ENCODE results near the gene NEFH. TPM values are rescaled to one million over a fixed set of nuclear protein-coding genes. Genes with fewer than 3 reads are reported as not detected.

NEFH gene
- total RNA-seq, 1 experiment from 2014 or later = 5.7 TPM

GRCh38 chr22:29481265-29482000, 1.4 kb downstream of the NEFH start:
- DNase-seq = peak; percentile 87
- Histone ChIP-seq H3K23me2 (ENCODE audit: insufficient read length, low read depth, low read length, poor library complexity, severe bottlenecking) (peaks cover 10% of the 10 kb centered on the region), H3K79me2 (ENCODE audit: insufficient read depth, low read length) (no peaks in the 10 kb centered on the region), H3T11ph (ENCODE audit: low read length) (no peak overlapping the region), H3K56ac (ENCODE audit: insufficient read length, low read depth, low read length) (no peak overlapping the region), H3K79me1 (ENCODE audit: insufficient read depth, low read depth, low read length, poor library complexity, severe bottlenecking) (no peaks in the 10 kb centered on the region), H3K4me2 (ENCODE audit: insufficient read depth, insufficient read length, low read length) (peak overlapping the region; percentile 69), H4K8ac (replicated peaks; ENCODE audit: insufficient read length, low read depth, low read length) (no peak overlapping the region), H3K9ac (ENCODE audit: extremely low read depth, insufficient read length, low read length) (peak overlapping the region; percentile 24), H3K4me1 (ENCODE audit: insufficient read depth, low read length) (peaks cover 6% of the 10 kb centered on the region), H4K5ac (ENCODE audit: insufficient read length, low read depth, low read length) (no peak overlapping the region), H4K20me1 (ENCODE audit: control insufficient read depth, insufficient read depth, insufficient read length) (no peaks in the 10 kb centered on the region), H3K18ac (ENCODE audit: insufficient read length, low read depth, low read length) (peak overlapping the region; percentile 53), H4K91ac (ENCODE audit: insufficient read length, low read depth, low read length) (no peak overlapping the region), H2BK20ac (ENCODE audit: low read depth, low read length, poor library complexity, severe bottlenecking) (no peak overlapping the region), H2BK15ac (ENCODE audit: low read depth, low read length) (no peak overlapping the region), H2BK12ac (ENCODE audit: insufficient read length, low read depth, low read length) (no peak overlapping the region), H3K14ac (ENCODE audit: insufficient read depth, low read length) (no peak overlapping the region), H3K23ac (ENCODE audit: insufficient read length, low read depth, low read length) (no peak overlapping the region), H2BK120ac (ENCODE audit: low read depth, low read length, poor library complexity, severe bottlenecking) (no peak overlapping the region), H3K27ac (ENCODE audit: insufficient read length, low read depth, low read length) (no peak overlapping the region), H3K9me3 (ENCODE audit: control insufficient read depth, low read depth, low read length) (no peaks in the 10 kb centered on the region), H3K27me3 (ENCODE audit: insufficient read depth, low read length) (peaks cover 27% of the 10 kb centered on the region), H2AK5ac (ENCODE audit: insufficient read length, low read length) (no peak overlapping the region), H2BK5ac (ENCODE audit: insufficient read length, low read length) (no peak overlapping the region), H2AFZ (ENCODE audit: low read length) (no peak overlapping the region), H3K4ac (ENCODE audit: low read depth, low read length) (no peak overlapping the region)
- H3K27ac Mint-ChIP-seq = peak overlapping the region in 2 of 3 experiments; percentile 28 to 32; a peak in 3 of 7 replicates
- WGBS (ENCODE audit: extremely low coverage, insufficient read length, low lambda C conversion rate) = no CpG with 5 or more reads among the region's 15 CpGs
- peaks cover 38 to 43% of the 10 kb centered on the region in 2 experiments for H3K4me1 Mint-ChIP-seq
- H3K4me3 Mint-ChIP-seq = peak overlapping the region; percentile 58 to 82
- TF ChIP-seq CTCF (conservative IDR thresholded peaks at IDR 0.05) = no peak
- peaks cover 8 to 9% of the 10 kb centered on the region in 2 experiments for H3K9me3 Mint-ChIP-seq
- H3K36me3 Mint-ChIP-seq (ENCODE audit: insufficient read depth in 1 of 3, low read depth in 3 of 3) = peaks cover 4 to 10% (median 5%) of the 10 kb centered on the region in 3 experiments; a peak in 5 of 7 replicates
- H3K27me3 Mint-ChIP-seq (ENCODE audit: low read depth) = peaks cover 68% of the 10 kb centered on the region
